Fibroblast of villous mesenchyme (primary cell): ENCODE measurements around the gene KCNJ6. TPM values are rescaled to one million over a fixed set of nuclear protein-coding genes. Genes with fewer than 3 reads are reported as not detected.
A peak's percentile ranks its signal among the peaks of the same experiment; 100 is the strongest.

Experiments
- DNase-seq: peaks from one replicate; pipeline ENCODE4 v3.0.0-alpha.2; 2010; ENCODE audit warnings: low read depth
- H3K4me3 ChIP-seq: 2 replicates; pipeline ENCODE4 v1.5.1; 2011; ENCODE audit warnings: low read depth, mild to moderate bottlenecking, low read length
- CTCF ChIP-seq: IDR thresholded peaks from 2 replicates; pipeline ENCODE4 v1.5.1; 2012; ENCODE audit warnings: low read depth, mild to moderate bottlenecking, low read length; ENCODE audit not compliant: insufficient read depth
- total RNA-seq: library from RNA; depleted of rRNA; stranded (reverse); fragments of >200 nt; gene quantifications from 2 replicates; pipeline ENCODE4 v1.2.3, GENCODE V29; 2012

KCNJ6 gene
- total RNA-seq, 1 donor = not detected

DNA sequence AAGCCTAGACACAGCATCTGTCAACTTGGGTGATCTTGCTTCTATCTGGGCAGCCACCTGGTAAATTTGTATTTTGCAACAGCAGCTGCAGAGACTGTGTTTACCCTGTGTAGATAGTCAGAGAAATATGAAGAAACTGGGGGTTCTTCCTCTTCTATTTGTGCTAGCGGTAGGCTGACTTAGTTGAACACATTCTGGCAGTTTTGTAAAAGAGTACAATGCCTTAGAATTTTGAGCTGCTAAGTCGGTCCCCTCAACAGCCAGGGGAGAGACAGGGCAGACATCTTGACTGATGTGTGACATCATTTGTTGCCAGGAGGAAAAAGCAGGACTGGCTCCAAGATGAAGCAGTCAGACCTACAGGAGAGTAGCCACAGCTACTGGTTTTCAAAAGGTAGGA lies 53.7 kb downstream of the KCNJ6 start:
- H3K4me3 ChIP-seq = no peak overlapping the region
- DNase-seq = peak; percentile 76
- no peak for TF ChIP-seq CTCF

- no peak for TF ChIP-seq CTCF
- no peak overlapping the region for H3K4me3 ChIP-seq
- DNase-seq = no peak
Observed at GRCh38 chr21:37861561-37861960, 54.7 kb downstream of the KCNJ6 start.

- no peak for DNase-seq
- no peak overlapping the region for H3K4me3 ChIP-seq
- TF ChIP-seq CTCF = no peak
Observed at GRCh38 chr21:37860416-37860815, 55.8 kb downstream of the KCNJ6 start.

DNA sequence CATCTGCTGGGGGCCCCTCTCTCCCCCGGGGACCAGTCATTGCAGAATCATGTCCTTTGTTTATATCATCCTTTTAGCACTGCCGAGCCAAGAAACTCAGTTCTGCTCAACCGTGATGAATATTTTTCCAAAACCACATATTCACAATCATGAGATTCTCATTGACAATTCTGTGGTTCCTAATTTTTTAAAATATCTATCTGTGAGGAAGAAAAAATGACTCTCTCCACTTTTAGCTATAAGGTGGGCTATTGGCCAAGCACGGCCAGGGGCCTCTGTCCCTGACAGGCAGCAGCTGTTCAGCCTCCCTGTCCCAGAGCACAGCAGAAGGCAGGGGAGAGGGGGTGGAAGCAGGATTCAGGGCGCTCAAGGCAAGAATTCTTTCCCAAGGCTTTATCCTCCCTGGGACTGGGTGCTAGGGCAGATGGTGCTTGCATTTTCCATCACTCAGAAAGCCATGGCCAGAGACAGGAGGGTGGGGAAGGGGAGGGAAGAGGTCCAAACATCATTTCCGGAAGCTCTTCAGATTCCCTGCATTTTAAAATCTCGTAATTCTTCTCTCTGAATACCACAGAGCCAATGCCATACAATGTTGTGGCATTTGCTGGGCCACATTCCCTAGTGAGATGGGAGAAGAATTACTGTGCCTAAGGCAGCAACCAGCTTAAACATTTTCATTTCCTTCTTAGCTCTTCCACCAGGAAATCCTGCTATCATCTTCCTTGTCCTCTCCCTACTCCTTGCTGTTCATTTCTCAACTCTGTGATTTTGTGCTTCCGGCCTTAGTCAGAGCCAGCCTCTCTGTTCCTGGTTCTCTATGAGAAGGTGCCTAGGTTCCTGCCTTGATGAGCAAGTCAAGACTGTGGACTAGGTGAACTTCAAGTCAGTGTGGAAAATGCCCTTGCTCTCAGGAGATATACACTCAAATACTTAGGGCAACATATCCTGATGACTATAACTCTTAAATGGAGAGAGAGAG lies 60.3 kb downstream of the KCNJ6 start:
- DNase-seq = peak; percentile 46

DNA sequence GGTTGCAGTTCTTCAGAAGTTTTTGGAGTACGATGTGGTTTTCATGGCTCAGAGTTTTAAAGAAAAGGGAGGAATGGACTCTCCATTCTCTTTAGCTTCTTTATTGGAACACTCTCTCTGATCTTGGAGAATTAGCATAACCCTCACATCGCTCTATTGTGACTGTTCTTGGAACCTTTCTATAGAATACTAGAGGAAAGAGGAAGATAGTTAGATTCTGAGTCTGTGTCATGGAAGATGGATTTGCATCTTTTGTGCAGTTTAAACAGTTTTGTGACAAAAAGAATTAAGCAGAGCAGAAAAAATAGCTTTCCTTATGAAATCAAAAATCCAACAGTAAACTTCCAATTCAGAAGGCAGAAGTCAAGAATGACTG lies 61.0 kb downstream of the KCNJ6 start:
- DNase-seq = no peak
- no peak overlapping the region for H3K4me3 ChIP-seq
- TF ChIP-seq CTCF = no peak

More for the DNA sequence above, 60.3 kb downstream of the KCNJ6 start:
- H3K4me3 ChIP-seq = no peak overlapping the region
- TF ChIP-seq CTCF = no peak

DNA sequence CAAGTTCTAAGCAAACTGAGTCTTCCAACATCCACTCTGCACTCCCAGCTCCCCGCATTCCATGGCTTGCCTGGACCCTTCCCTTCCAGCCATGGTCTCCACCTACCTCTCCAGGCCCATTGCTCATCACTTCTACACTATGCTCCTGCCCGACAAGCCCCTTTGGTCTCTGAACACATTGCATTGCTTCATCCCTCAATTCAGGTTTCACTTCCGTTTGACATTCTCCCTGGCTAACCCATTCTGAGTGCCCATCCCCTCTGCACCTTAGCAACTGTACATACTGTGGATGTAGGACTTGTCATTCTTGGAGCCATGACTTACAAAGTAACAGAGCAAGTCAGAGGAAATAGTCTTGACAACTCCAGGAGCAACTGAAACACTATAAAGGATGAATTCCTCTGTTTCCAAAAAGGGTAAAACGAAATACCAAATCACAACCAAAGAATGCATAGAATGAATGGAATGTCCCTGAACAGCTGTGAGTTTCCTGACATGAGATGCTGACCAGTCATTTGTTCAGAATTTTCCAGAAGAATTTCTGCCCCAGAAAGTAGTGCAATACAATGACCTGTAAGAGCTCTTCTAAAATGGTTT lies 66.7 kb downstream of the KCNJ6 start:
- peak; percentile 16 for DNase-seq
- H3K4me3 ChIP-seq = no peak overlapping the region
- TF ChIP-seq CTCF = no peak
